GM13977 (cell line): Measurements from ENCODE around the gene RPS27L.

Experiments used
- DNase-seq: peaks from one replicate; pipeline ENCODE4 v3.0.0; 2012; ENCODE audit warnings: low spot score
- in situ Hi-C: fragments of 300-500 bp; cut with MboI; formaldehyde crosslinking; loops from one replicate; pipeline ENCODE4 v1.12.0; 2022; ENCODE audit warnings: low sequenced_read_pairs, low pct_unique_long_range_greater_than_20kb, mixed read lengths, inconsistent platforms; ENCODE audit not compliant: unreplicated experiment
- TF ChIP-seq, protein P1 (sequence below): IDR thresholded peaks from 2 replicates; pipeline ENCODE4 v1.5.1; 2012; ENCODE audit warnings: mild to moderate bottlenecking, control low read depth; ENCODE audit not compliant: insufficient read depth; ENCODE audit errors: extremely low read depth, missing control alignments

RPS27L gene

DNA sequence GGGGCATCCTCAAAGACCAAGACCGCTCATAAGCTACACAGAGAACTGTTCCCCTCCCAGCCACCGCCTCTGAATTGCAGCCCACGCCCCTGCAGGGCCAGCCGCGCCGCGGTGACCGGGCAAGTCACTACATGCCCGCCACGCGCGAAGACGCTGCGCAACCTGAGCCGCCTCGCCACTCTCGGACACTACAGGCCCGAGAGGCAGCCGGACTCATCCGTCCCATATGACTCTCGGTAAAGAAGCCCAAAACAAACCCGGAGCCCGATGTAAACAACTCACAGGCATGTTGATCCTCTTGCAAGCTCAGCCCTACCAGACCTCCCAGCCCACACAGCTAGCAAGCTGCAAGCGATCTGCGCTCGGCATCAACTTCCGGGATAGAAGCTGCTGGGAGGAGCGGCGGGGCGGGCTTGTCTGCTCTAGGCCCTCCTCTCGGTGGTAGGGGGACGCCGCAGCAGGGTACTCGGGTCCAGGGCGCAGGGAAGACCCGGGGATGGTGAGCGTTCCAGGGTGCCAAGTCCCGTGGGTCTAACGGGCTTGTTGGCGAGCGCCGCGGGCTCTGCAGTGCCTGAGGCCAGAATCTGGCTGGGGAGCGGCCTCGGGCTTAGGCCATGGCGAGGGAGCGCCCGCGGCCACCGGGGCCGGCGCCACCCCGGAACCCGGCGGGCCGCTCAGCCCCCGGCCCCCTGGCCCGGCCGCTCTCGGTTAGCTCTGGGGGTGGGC is at the start of gene RPS27L:
RPS27L (minus strand) TSS at position 360 of the 726 bp plus-strand sequence; CDS start at position 288, 72 bp downstream.
- in situ Hi-C loops: no loop called here

DNA sequence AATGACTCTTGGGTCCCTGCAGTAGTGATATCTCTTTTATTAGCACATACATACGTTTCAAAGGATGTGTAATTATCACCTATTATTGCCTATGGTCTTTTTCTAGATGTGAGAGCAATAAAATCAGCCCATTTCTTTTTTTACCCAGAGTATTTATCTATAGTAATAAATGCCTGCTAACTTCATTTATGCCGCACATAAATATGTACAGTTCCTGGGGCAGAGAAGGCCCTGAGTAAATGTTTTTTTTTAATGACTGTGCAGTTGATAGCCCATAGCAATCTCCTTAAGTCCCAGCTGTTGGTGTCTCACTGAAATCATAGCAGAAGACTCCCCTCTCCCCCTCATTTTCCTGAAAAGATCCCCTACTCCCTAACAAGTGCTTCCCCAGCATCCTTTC is 48.8 kb upstream of the RPS27L start:
- in situ Hi-C loops: no loop called here
- TF ChIP-seq, protein P1, sequence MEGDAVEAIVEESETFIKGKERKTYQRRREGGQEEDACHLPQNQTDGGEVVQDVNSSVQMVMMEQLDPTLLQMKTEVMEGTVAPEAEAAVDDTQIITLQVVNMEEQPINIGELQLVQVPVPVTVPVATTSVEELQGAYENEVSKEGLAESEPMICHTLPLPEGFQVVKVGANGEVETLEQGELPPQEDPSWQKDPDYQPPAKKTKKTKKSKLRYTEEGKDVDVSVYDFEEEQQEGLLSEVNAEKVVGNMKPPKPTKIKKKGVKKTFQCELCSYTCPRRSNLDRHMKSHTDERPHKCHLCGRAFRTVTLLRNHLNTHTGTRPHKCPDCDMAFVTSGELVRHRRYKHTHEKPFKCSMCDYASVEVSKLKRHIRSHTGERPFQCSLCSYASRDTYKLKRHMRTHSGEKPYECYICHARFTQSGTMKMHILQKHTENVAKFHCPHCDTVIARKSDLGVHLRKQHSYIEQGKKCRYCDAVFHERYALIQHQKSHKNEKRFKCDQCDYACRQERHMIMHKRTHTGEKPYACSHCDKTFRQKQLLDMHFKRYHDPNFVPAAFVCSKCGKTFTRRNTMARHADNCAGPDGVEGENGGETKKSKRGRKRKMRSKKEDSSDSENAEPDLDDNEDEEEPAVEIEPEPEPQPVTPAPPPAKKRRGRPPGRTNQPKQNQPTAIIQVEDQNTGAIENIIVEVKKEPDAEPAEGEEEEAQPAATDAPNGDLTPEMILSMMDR: no peak
- no peak for DNase-seq

More for the DNA sequence above, at the start of gene RPS27L:
- DNase-seq: peak; percentile 89
- TF ChIP-seq, protein P1: no peak

DNA sequence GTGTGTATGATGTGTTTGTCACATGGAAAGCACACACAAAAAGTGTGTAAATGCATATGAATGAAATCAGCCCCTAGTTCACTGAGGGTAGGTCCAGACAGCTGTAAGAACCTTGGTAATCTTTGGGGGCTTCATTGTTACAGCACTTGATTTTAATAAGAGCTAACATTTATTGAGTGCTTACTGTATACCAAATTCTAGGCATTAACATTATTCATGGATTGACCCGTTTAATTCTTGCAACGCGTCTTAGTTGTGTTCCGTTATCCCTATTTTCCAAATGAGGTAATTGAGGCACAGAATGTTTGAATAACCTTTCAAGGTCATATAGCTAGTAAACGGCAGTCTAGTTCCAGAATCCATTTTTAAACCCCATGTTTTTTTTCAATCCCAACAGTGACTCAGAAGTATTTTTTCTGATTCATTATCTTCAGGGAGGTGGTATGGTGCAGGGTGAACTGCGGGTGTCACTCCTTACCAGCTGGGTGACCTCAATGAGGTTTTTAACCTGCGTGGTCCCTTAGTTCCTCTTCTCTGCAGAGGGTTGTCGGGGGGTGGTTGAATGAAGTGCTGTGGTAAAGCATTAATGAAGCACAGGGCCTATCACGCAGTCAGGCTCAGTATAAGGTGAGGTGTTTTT is 46.3 kb upstream of the RPS27L start:
- in situ Hi-C loops: no loop called here
- TF ChIP-seq, protein P1: peak; percentile 30
- DNase-seq: no peak

GRCh38 chr15:63202861-63203260 is 45.6 kb upstream of the RPS27L start:
- DNase-seq: no peak
- in situ Hi-C loops: no loop called here
- TF ChIP-seq, protein P1: no peak

DNA sequence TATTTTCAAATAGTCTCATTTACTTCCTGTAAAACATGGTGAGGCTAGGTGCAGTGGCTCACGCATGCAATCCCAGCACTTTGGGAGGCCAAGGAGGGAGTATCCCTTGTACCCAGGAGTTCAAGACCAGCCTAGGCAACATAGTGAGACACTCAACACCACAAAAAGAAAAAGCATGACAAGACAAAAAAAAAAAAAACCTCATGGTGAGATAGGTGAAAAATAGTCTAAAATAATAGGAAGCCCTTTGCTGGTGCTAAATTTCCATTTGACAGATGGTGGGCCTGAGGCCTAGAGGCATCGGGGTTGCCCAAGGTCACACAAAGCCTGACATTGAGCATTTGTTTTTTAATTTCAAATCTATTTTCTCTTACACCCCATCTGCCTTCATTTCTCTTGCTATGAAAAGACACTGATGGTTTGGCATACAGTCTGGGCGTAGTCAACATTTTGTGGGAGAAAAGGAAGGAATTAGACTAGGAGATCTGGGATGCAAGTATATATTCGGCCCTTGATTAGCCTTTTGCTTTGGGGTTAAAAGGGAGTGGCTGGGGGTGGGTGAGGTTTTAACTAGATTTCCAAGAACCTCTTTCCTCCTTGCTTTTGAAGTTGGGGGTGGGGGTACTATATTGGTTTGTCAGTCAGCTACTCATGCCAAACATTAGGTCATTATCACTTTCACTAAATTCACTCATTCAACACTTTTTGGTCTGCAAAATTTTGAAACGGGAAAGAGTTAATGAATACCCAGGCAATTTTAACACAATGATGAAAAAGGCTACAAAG is 43.4 kb upstream of the RPS27L start:
- in situ Hi-C loops: no loop called here
- TF ChIP-seq, protein P1: no peak
- no peak for DNase-seq

DNA sequence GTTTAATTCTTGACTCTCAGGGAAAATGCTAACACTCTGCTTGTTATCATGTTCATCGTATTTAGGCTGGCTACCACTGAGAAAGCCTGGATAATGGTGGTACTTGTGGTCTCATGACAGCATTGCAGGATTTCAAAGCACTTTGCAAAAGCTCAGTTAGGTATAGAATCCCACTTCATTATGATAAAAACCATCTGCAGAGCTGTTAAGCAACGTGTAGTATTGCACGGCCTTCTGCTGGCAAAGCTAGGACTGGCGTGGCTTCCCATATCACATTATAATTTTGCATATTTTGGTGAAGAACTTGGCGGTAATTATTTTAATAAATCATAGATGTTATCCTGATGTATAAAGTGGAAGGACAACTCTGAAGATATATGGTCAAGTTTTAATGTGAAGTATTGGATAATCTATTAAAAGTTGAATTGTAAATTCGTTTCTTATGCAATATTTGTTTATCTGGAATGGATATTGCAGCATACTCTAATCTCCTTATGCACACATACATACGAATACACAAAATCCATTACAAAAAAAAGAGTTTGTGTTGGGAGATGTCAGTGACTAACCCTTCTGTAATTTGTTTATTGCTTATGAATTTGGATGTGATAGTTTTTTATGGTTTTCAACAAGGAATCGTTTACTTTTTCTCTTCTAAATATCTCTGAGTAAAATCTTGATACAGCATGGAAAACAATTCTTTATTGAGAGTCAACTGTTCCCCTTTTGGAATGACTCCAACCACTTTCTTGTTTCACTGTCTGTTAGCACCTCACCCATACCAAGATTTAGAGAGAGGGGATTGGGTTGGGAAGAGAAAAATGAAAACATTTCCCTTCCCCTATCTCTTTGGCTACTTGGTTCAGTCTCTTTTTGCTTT is 41.3 kb upstream of the RPS27L start:
- TF ChIP-seq, protein P1: no peak
- in situ Hi-C loops: no loop called here
- DNase-seq: no peak
